GM12874 (cell line): Measurements from ENCODE around the gene ENDOG.
A peak's percentile ranks its signal among the peaks of the same experiment; 100 is the strongest.

ENCODE experiments used
- CTCF ChIP-seq: IDR thresholded peaks from 2 replicates; pipeline ENCODE4 v1.5.1; 2011; ENCODE audit warnings: low read depth, mild to moderate bottlenecking, control low read depth, low read length, moderate library complexity; ENCODE audit not compliant: insufficient read depth

Gene ENDOG

GRCh38 chr9:128809036-128809599, 9.2 kb upstream of the ENDOG start:
- no peak for TF ChIP-seq CTCF

GRCh38 chr9:128809831-128810230, 8.5 kb upstream of the ENDOG start:
- TF ChIP-seq CTCF, result 0 out of 2 replicates have a peak, but pooled peaks have one; percentile 13

- TF ChIP-seq CTCF, result no peak
Observed at GRCh38 chr9:128810873-128811272, 7.4 kb upstream of the ENDOG start.

GRCh38 chr9:128818839-128819715, 777 bp downstream of the ENDOG start:
- no peak for TF ChIP-seq CTCF

GRCh38 chr9:128819716-128820664, 1.7 kb downstream of the ENDOG start:
- no peak for TF ChIP-seq CTCF

- no peak for TF ChIP-seq CTCF
Observed at GRCh38 chr9:128820665-128821583, 2.6 kb downstream of the ENDOG start.
